Forelimb muscle (tissue), 1 donor: ENCODE results near the gene ADCY9. TPM values are rescaled to one million over a fixed set of nuclear protein-coding genes. Genes with fewer than 3 reads are reported as not detected.
"Not testable (repeated sequence)": the region's sequence is repeated elsewhere in the genome, so short reads cannot be mapped to it uniquely, and the experiment has no call there.

ENCODE experiments used
- DNase-seq: peaks from one replicate; pipeline ENCODE4 v3.0.0-alpha.2; 2013; ENCODE audit warnings: low read depth
- polyA plus RNA-seq: library from polyadenylated mRNA; unstranded; fragments of 120-200 nt; gene quantifications from one replicate; pipeline ENCODE4 v1.2.1, GENCODE V29; 2013; ENCODE audit not compliant: insufficient read length

Gene ADCY9
- polyA plus RNA-seq, 1 donor = 14.3 TPM

GRCh38 chr16:3979070-3979469 lies 137.2 kb downstream of the ADCY9 start:
- no peak for DNase-seq

GRCh38 chr16:3977376-3977775 lies 138.9 kb downstream of the ADCY9 start:
- DNase-seq = no peak

DNA sequence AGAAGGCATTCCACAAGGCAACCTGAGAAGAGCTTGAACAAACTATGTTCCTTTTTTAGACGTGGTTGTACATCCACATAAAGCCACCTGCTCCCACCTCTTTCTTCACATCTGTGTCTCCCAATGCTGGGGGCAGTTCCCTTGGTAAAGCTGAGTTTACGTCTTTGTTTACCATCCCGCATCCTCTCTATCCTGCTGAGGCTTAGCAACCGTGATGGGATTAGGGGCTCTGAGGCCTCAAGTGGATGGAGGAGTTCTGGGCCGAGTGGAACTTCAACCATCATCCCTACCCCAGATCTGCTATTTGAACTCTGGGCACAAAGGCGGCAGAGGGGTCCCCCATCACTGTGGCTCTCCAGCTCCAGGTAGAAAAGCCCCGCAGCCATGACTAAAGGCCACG lies 141.5 kb downstream of the ADCY9 start:
- DNase-seq = no peak

GRCh38 chr16:3971706-3972105 lies 144.5 kb downstream of the ADCY9 start:
- no peak for DNase-seq

DNA sequence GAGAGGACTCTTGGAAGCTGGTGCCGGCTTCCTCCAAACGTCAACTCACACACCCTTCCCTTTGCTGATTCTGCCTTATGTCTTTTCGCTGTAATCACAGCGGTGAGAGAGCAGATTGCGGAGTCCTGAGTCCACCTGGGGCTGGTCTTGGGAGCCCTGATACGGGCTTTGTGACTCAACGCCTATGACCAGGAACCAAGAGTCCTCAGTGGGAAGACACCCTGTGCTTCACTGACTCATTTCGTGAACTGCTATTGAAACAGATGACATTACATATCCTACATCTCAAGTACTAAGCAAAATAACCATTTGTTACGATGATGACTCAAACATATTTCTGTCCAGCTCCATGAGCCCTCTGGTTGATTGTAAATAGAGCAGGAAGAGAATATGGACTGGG lies 145.0 kb downstream of the ADCY9 start:
- DNase-seq = no peak

- no peak for DNase-seq
Observed at GRCh38 chr16:3968551-3968950, 147.7 kb downstream of the ADCY9 start.

GRCh38 chr16:3966681-3967080 lies 149.6 kb downstream of the ADCY9 start:
- DNase-seq = no peak

DNA sequence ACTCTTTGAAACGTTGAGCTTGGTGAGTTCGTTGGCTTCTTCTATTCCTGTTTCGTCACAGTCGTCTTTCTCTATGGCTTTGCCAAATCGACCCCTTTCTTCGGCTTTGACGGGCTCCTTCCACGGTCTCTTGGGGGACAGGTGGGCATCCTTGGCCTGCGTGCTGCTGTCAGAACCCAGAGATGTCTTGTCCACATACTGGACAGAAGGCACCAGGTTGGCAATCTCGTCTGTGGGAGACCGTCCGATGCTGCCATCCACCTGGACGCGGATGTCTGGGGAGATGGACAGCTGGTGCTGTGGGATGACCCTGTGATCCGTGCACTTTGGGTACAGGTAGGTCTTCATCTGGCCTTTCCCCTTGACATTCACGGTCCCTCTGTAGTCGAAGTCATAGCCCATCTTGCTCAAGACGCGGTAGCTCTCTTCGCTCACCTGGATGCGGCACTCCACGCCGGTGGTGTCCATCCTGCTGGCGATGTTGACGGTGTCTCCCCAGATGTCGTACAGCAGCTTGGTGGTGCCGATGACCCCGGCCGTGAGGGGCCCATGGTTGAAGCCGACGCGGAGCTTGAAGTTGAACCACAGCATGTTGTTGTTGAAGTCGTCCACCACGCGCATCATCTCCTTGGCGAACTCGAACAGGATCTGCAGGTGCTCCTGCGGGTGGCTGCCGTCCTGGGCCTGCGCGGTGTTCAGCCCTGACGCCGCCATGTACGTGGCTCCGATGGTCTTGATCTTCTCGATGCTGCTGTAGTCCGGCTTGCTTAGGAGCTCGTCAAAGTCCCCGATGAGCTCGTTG lies 150.3 kb downstream of the ADCY9 start:
- DNase-seq = no peak

DNA sequence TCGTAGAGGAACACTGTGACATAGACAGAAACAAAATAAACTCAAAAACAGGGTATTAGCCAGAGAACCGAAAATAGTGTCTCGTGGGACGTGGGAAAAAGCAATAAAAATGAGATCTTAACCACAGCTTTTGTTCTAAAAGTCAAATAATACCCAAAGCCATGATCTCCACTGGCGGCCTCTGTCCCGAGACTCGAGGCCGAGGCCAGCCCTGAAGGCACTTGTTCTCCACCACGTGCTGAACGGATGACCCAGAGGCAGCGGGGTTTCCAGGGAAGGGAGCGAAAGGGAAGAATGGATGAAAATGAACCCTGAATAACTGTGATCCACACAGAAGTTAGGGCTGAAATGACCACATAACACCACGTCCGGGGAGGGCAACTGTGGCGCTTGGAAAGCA lies 150.9 kb downstream of the ADCY9 start:
- no peak for DNase-seq

DNA sequence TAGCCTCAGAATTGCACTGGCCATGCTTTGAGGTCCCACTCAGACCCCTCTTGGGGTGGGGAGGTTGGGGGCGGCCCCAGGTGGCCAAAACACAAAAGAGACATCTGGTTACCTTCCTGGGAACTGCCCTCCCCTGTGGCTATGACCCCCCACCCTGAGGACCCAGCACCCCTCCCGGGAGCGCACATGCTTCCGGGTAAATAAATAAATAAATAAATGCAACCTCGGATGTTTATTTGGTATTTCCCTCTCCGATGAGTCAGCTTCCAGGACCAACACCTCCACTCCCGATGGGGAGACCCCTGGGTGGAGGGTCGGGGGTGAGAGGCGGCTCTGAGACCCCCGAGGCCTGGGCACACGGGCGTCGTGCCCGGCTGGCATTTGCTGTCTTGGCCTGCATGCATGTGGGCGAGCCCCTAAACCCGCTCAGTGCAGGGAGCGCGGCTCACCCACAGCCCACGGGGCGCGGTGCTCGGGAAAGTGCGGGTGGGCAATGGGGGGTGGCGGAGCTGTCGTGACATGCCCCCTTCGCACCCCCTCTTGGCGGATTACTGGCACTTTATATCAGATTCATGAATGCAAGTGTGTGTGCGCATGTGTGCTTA lies 151.5 kb downstream of the ADCY9 start:
- no peak for DNase-seq

- no peak for DNase-seq
Observed at GRCh38 chr16:3963886-3964685, 152.2 kb downstream of the ADCY9 start.

DNA sequence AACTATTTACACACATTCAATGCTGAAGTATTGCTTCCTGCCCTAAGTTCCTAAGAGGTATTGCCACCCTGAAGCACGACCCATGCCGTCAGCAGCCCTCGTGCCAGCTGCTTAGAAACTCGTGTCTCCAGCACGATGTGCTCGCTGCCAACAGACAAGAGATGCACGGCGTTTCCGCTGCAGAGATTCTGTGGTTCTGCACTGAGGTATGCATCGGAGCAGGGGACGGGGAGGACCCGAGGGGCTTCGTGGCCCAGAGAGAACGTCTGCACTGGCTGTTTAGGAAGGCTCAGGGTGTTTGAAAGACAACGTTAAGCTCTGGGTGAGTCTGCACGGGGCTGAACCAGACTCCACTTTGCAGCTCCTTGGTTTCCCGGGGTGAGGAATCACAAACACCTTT lies 153.0 kb downstream of the ADCY9 start:
- DNase-seq = no peak

DNA sequence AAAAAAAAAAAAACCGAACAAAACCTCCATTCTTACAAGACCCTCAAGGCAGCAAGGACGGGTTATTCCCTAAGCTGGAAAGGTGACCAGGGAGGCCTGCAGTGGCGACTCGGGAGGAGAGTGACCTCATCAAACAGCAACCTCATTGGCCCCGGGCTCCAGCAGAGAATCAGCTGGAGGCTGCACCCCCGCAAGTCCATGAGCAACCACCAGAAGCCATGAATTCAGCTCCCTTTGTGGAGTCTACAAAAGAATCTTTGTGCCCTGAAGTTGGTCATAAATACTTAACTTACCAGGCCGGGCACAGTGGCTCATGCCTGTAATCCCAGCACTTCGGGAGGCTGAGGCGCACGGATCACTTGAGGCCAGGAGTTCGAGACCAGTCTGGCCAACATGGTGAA lies 154.8 kb downstream of the ADCY9 start:
- no peak for DNase-seq

- DNase-seq = not testable (repeated sequence)
Observed at GRCh38 chr16:3959926-3960590, 156.2 kb downstream of the ADCY9 start.

DNA sequence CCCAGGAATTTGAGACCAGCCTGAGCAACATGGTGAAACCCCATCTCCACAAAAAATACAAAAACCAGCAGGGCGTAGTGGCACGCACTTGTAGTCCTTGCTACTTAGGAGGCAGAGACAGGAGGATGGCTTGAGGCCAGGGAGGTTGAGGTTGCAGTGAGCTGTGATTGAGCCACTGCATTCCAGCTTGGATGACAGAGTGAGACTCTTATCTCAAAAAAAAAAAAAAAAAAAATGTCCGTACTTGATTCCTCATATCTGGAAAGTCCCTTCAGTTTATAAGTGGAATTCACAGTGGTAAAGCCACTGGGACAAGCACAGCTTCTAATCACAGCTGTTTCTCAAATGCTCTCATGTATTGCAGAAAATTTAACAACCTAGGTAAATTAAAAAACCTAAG lies 157.1 kb downstream of the ADCY9 start:
- no peak for DNase-seq

- DNase-seq = no peak
Observed at GRCh38 chr16:3957344-3957980, 158.8 kb downstream of the ADCY9 start.

DNA sequence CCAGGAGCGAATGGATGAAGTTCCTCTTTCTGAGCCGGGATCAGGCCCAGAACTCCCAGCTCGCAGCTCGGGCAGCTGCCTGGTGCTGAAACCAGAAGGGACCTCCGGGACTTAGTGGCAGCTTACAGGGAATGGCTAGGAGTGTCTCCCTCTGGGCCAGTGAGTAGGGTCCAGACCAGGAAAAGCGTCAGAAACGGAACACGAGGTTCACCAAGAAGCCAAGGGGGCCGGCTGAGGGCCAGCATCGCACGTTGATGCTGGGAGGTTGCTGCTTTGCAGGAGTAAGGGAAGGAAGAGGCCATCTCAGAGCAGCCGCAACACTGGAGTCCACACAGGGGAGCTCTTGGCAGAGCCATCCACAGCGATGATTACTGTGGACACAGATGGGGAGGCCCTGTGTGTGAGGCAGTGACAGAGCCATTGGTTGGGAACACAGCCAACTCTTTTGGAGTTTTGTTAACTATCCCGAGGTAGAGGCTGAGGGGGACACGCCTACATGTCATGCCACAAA lies 161.8 kb downstream of the ADCY9 start:
- no peak for DNase-seq

- no peak for DNase-seq
Observed at GRCh38 chr16:3953728-3954410, 162.4 kb downstream of the ADCY9 start.

DNA sequence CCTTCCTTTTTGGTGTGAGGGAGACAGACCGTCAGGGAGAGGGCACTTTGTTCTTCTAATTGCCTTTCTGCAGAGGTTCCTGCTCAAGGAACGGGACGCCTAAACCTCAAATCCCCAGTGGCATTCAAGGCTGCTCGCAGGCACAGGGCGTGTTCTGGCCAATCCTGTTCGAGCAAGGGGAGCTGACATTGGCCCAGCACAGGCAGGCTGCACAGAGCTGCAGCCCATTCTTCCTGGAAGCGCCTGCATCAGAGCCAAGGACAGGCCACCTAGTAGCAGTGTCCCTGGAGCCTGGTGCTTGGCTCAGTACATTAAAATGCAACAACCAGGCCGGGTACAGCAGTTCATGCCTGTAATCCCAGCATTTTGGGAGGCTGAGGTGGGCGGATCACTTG lies 163.5 kb downstream of the ADCY9 start:
- no peak for DNase-seq

GRCh38 chr16:3951861-3952736 lies 164.1 kb downstream of the ADCY9 start:
- peak; percentile 92 for DNase-seq
